H1 (cell line): ENCODE results near the gene UBAP2L.

Experiments
- CTCF ChIP-seq, 3 experiments: IDR thresholded peaks; 1 replicate in 2 of 3; 2 replicates in 1 of 3; pipeline versions ENCODE4 v1.5.1 to v1.6.1; 2011; ENCODE audit warnings: low read length in 3 of 3, mild to moderate bottlenecking in 3 of 3, inconsistent platforms in 2 of 3, low read depth in 1 of 3, moderate library complexity in 1 of 3; ENCODE audit not compliant: insufficient read depth in 1 of 3; ENCODE audit errors: control extremely low read depth in 1 of 3
- EZH2 ChIP-seq: fragments of 200-600 bp; sonication (generic); IDR thresholded peaks from 2 replicates; pipeline ENCODE4 v1.7.1; 2012; ENCODE audit warnings: low read depth, mild to moderate bottlenecking, moderate library complexity, low read length, inconsistent platforms; ENCODE audit not compliant: severe bottlenecking
- JUND ChIP-seq: IDR thresholded peaks from 2 replicates; pipeline ENCODE4 v1.6.1; 2011; ENCODE audit warnings: mild to moderate bottlenecking, improper control_type of control experiment, low read length
- MAX ChIP-seq: IDR thresholded peaks from 2 replicates; pipeline ENCODE4 v1.6.1; 2012; ENCODE audit warnings: inconsistent platforms
- SIN3A ChIP-seq, 2 experiments: IDR thresholded peaks in 1 of 2; conservative IDR thresholded peaks in 1 of 2; 2 replicates each; pipeline ENCODE4 v1.6.1; 2011 to 2012; ENCODE audit warnings: low read length in 2 of 2, improper control_type of control experiment in 1 of 2, low read depth in 1 of 2, mild to moderate bottlenecking in 1 of 2
- TAF1 ChIP-seq: IDR thresholded peaks from 2 replicates; pipeline ENCODE4 v1.6.1; 2011; ENCODE audit warnings: mild to moderate bottlenecking, low read depth, low read length

- no peak for TF ChIP-seq CTCF (IDR thresholded peaks at IDR 0.05; ENCODE audit: control extremely low read depth in 1 of 3, insufficient read depth in 1 of 3, low read depth in 1 of 3, low read length in 3 of 3)
- TF ChIP-seq SIN3A (conservative IDR thresholded peaks at IDR 0.05 in 1 of 2, IDR thresholded peaks at IDR 0.05 in 1 of 2; ENCODE audit: low read depth in 1 of 2, low read length in 2 of 2) = no peak
- TF ChIP-seq EZH2 = no peak
- no peak for TF ChIP-seq TAF1
- no peak for TF ChIP-seq MAX
- TF ChIP-seq JUND = no peak
Measured at GRCh38 chr1:154222518-154222917, 1.8 kb downstream of the UBAP2L start.
